ENCODE results near the gene SPRY1. TPM values are rescaled to one million over a fixed set of nuclear protein-coding genes. Genes with fewer than 3 reads are reported as not detected.

Gene SPRY1
- total RNA-seq, 1 experiment from 2014 or later = 76.3 TPM

GRCh38 chr4:123421937-123422781 is 25.6 kb downstream of the SPRY1 start:
- Histone ChIP-seq H3K56ac (ENCODE audit: insufficient read length, low read depth, low read length) (no peak overlapping the region), H4K20me1 (ENCODE audit: control insufficient read depth, insufficient read depth, insufficient read length) (no peaks in the 10 kb centered on the region), H4K8ac (replicated peaks; ENCODE audit: insufficient read length, low read depth, low read length) (no peak overlapping the region), H2AFZ (ENCODE audit: low read length) (no peak overlapping the region), H2BK12ac (ENCODE audit: insufficient read length, low read depth, low read length) (no peak overlapping the region), H3K4me2 (ENCODE audit: insufficient read depth, insufficient read length, low read length) (no peak overlapping the region), H2BK5ac (ENCODE audit: insufficient read length, low read length) (no peak overlapping the region), H3K79me2 (ENCODE audit: insufficient read depth, low read length) (no peaks in the 10 kb centered on the region), H3K79me1 (ENCODE audit: insufficient read depth, low read depth, low read length, poor library complexity, severe bottlenecking) (no peaks in the 10 kb centered on the region), H4K91ac (ENCODE audit: insufficient read length, low read depth, low read length) (no peak overlapping the region), H2BK120ac (ENCODE audit: low read depth, low read length, poor library complexity, severe bottlenecking) (no peak overlapping the region), H3K9ac (ENCODE audit: extremely low read depth, insufficient read length, low read length) (no peak overlapping the region), H3K4ac (ENCODE audit: low read depth, low read length) (no peak overlapping the region), H3K23ac (ENCODE audit: insufficient read length, low read depth, low read length) (no peak overlapping the region), H3T11ph (ENCODE audit: low read length) (no peak overlapping the region), H4K5ac (ENCODE audit: insufficient read length, low read depth, low read length) (no peak overlapping the region), H3K14ac (ENCODE audit: insufficient read depth, low read length) (no peak overlapping the region), H2AK5ac (ENCODE audit: insufficient read length, low read length) (no peak overlapping the region), H3K23me2 (ENCODE audit: insufficient read length, low read depth, low read length, poor library complexity, severe bottlenecking) (no peaks in the 10 kb centered on the region), H2BK20ac (ENCODE audit: low read depth, low read length, poor library complexity, severe bottlenecking) (no peak overlapping the region), H3K27me3 (ENCODE audit: insufficient read depth, low read length) (no peaks in the 10 kb centered on the region), H2BK15ac (ENCODE audit: low read depth, low read length) (no peak overlapping the region), H3K9me3 (ENCODE audit: control insufficient read depth, low read depth, low read length) (no peaks in the 10 kb centered on the region), H3K18ac (ENCODE audit: insufficient read length, low read depth, low read length) (no peak overlapping the region), H3K27ac (ENCODE audit: insufficient read length, low read depth, low read length) (no peak overlapping the region), H3K4me1 (ENCODE audit: insufficient read depth, low read length) (peaks cover 2% of the 10 kb centered on the region)
- Mint-ChIP-seq H3K27ac (no peak overlapping the region), H3K4me3 (no peak overlapping the region), H3K36me3 (ENCODE audit: insufficient read depth in 1 of 3, low read depth in 3 of 3) (peaks cover 2 to 19% (median 10%) of the 10 kb centered on the region in 3 experiments; a peak in 4 of 7 replicates), H3K27me3 (ENCODE audit: low read depth) (no peaks in the 10 kb centered on the region), H3K9me3 (peaks cover 12 to 13% of the 10 kb centered on the region in 2 experiments), H3K4me1 (peaks cover 20 to 24% of the 10 kb centered on the region in 2 experiments)
- no peak for DNase-seq
- TF ChIP-seq CTCF (conservative IDR thresholded peaks at IDR 0.05) = no peak
- WGBS (ENCODE audit: extremely low coverage, insufficient read length, low lambda C conversion rate) = no CpG with 5 or more reads among the region's 9 CpGs

Data from H9 (cell line).